Measurements from ENCODE around the gene GPATCH11.

The GPATCH11 gene

GRCh38 chr2:37105150-37105549, 20.8 kb downstream of the GPATCH11 start:
- DNase-seq (ENCODE audit: low spot score): no peak
- no peak for FAIRE-seq

GRCh38 chr2:37109523-37109922, 25.2 kb downstream of the GPATCH11 start:
- no peak for FAIRE-seq
- DNase-seq (ENCODE audit: low spot score): no peak

GRCh38 chr2:37110306-37111212, 26.2 kb downstream of the GPATCH11 start:
- FAIRE-seq (no peak), DNase-seq (ENCODE audit: low spot score) (no peak)

GRCh38 chr2:37111958-37112357, 27.6 kb downstream of the GPATCH11 start:
- DNase-seq (ENCODE audit: low spot score): no peak
- no peak for FAIRE-seq

- FAIRE-seq: no peak
These were observed 33.2 kb downstream of the GPATCH11 start for GRCh38 chr2:37117566-37117965.

GRCh38 chr2:37119157-37119556, 34.8 kb downstream of the GPATCH11 start:
- FAIRE-seq (no peak), DNase-seq (ENCODE audit: low spot score) (no peak)

More at GRCh38 chr2:37117566-37117965, 33.2 kb downstream of the GPATCH11 start:
- DNase-seq (ENCODE audit: low spot score): no peak

- DNase-seq (ENCODE audit: low spot score) (no peak), FAIRE-seq (no peak)
These were observed 41.1 kb downstream of the GPATCH11 start for GRCh38 chr2:37125416-37125815.

- FAIRE-seq: no peak
These were observed 48.6 kb downstream of the GPATCH11 start for GRCh38 chr2:37132914-37133313.

GRCh38 chr2:37142546-37142945, 58.2 kb downstream of the GPATCH11 start:
- FAIRE-seq (no peak), DNase-seq (ENCODE audit: low spot score) (no peak)

More at GRCh38 chr2:37132914-37133313, 48.6 kb downstream of the GPATCH11 start:
- DNase-seq (ENCODE audit: low spot score): no peak

GRCh38 chr2:37143974-37144373, 59.7 kb downstream of the GPATCH11 start:
- FAIRE-seq: no peak
- no peak for DNase-seq (ENCODE audit: low spot score)

GRCh38 chr2:37146062-37146461, 61.7 kb downstream of the GPATCH11 start:
- DNase-seq (ENCODE audit: low spot score) (no peak), FAIRE-seq (no peak)

GRCh38 chr2:37148325-37148724, 64.0 kb downstream of the GPATCH11 start:
- no peak for FAIRE-seq

More at GRCh38 chr2:37148325-37148724, 64.0 kb downstream of the GPATCH11 start:
- no peak for DNase-seq (ENCODE audit: low spot score)

Data from RCC 7860 (cell line).